Stomach (tissue), 4 donors: ENCODE measurements around the gene POMP.

Experiments
- POLR2A ChIP-seq, 4 donors: fragments of 450-650 bp; IDR thresholded peaks; one replicate each; pipeline ENCODE4 v1.6.1; 2016; ENCODE audit warnings: antibody characterized with exemption in 4 of 4, control low read depth in 2 of 4, mild to moderate bottlenecking in 1 of 4, moderate library complexity in 1 of 4
- POLR2AphosphoS5 ChIP-seq, 3 donors: sonication (generic); formaldehyde crosslinking; IDR thresholded peaks; one replicate each; pipeline ENCODE4 v1.6.1; 2016; ENCODE audit warnings: antibody characterized with exemption in 3 of 3

GRCh38 chr13:28719227-28720055 lies 60.5 kb downstream of the POMP start:
- TF ChIP-seq POLR2A (IDR thresholded peaks at IDR 0.05) (no peak), POLR2AphosphoS5 (IDR thresholded peaks at IDR 0.05) (no peak)
